ENCODE data around the gene JAM3.

DNA sequence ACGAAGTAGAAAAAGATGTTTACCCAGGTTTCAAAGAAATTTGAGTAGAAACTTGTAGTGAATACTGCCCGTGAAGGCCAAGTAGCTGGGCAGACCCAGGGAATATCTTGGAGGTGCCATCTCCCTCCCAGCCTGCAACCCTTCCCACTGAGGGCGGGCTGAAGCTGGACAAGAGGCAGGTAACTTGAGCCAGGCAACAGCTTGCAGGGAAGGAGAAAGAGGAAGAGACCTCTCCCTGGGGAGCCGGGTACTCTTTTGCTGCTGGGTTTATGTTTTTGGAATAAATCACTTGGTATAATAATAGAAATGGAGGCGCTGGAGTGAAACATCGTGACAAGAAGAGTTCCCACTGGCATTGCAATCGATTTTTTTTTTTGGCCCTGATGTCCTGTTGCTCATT is 49.4 kb upstream of the JAM3 start:
- TF ChIP-seq, protein P1, sequence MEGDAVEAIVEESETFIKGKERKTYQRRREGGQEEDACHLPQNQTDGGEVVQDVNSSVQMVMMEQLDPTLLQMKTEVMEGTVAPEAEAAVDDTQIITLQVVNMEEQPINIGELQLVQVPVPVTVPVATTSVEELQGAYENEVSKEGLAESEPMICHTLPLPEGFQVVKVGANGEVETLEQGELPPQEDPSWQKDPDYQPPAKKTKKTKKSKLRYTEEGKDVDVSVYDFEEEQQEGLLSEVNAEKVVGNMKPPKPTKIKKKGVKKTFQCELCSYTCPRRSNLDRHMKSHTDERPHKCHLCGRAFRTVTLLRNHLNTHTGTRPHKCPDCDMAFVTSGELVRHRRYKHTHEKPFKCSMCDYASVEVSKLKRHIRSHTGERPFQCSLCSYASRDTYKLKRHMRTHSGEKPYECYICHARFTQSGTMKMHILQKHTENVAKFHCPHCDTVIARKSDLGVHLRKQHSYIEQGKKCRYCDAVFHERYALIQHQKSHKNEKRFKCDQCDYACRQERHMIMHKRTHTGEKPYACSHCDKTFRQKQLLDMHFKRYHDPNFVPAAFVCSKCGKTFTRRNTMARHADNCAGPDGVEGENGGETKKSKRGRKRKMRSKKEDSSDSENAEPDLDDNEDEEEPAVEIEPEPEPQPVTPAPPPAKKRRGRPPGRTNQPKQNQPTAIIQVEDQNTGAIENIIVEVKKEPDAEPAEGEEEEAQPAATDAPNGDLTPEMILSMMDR (IDR thresholded peaks at IDR 0.05; ENCODE audit: insufficient read depth, low read length, poor library complexity, severe bottlenecking), result no peak
- TF ChIP-seq EZH2phosphoT487 (conservative IDR thresholded peaks at IDR 0.05; ENCODE audit: low read length), result no peak

Measured in SU-DHL-6 (cell line).